Raji (cell line): ENCODE data around the gene SLC25A15.

Experiments
- POLR2A ChIP-seq: IDR thresholded peaks from 2 replicates; pipeline ENCODE4 v1.6.1; 2011; ENCODE audit warnings: low read depth, low read length, control low read depth; ENCODE audit not compliant: insufficient read depth

SLC25A15 gene

GRCh38 chr13:40789275-40790153, at the start of gene SLC25A15:
TSS of gene SLC25A15 (plus strand) at chr13:40789611. CDS start at chr13:40793227, 3,616 bp downstream.
- TF ChIP-seq POLR2A = peak; percentile 84

- no peak for TF ChIP-seq POLR2A
These were observed 40.1 kb upstream of the SLC25A15 start for GRCh38 chr13:40749327-40749726.

GRCh38 chr13:40755082-40755700, 34.2 kb upstream of the SLC25A15 start:
- no peak for TF ChIP-seq POLR2A

GRCh38 chr13:40756042-40756441, 33.4 kb upstream of the SLC25A15 start:
- TF ChIP-seq POLR2A = no peak

- peak; percentile 29; the same call in 1 of the 2 replicates for TF ChIP-seq POLR2A
These were observed 30.6 kb upstream of the SLC25A15 start for GRCh38 chr13:40758811-40759210.

GRCh38 chr13:40762849-40763248, 26.6 kb upstream of the SLC25A15 start:
- no peak for TF ChIP-seq POLR2A

GRCh38 chr13:40764587-40765403, 24.6 kb upstream of the SLC25A15 start:
- TF ChIP-seq POLR2A = no peak

GRCh38 chr13:40765602-40766001, 23.8 kb upstream of the SLC25A15 start:
- no peak for TF ChIP-seq POLR2A

- no peak for TF ChIP-seq POLR2A
These were observed 19.4 kb upstream of the SLC25A15 start for GRCh38 chr13:40769970-40770369.

GRCh38 chr13:40770609-40770933, 18.8 kb upstream of the SLC25A15 start:
- TF ChIP-seq POLR2A = no peak

GRCh38 chr13:40770934-40771618, 18.3 kb upstream of the SLC25A15 start, which contains the start of gene MRPS31:
TSS of gene MRPS31 (minus strand) at chr13:40771190. CDS start at chr13:40771136, 54 bp downstream.
- TF ChIP-seq POLR2A = peak; percentile 96

- TF ChIP-seq POLR2A = no peak
These were observed 16.5 kb upstream of the SLC25A15 start for GRCh38 chr13:40772765-40773473.

GRCh38 chr13:40774672-40775071, 14.7 kb upstream of the SLC25A15 start:
- TF ChIP-seq POLR2A = no peak

GRCh38 chr13:40776232-40776631, 13.2 kb upstream of the SLC25A15 start:
- TF ChIP-seq POLR2A = no peak
